GM18520 (cell line): ENCODE results near the gene SETD5.

Source experiments
- ATAC-seq: cut with Tn5 transposase; IDR thresholded peaks from one replicate; pipeline ENCODE4 v1.9.1; 2021; ENCODE audit not compliant: unreplicated experiment

SETD5 gene

DNA sequence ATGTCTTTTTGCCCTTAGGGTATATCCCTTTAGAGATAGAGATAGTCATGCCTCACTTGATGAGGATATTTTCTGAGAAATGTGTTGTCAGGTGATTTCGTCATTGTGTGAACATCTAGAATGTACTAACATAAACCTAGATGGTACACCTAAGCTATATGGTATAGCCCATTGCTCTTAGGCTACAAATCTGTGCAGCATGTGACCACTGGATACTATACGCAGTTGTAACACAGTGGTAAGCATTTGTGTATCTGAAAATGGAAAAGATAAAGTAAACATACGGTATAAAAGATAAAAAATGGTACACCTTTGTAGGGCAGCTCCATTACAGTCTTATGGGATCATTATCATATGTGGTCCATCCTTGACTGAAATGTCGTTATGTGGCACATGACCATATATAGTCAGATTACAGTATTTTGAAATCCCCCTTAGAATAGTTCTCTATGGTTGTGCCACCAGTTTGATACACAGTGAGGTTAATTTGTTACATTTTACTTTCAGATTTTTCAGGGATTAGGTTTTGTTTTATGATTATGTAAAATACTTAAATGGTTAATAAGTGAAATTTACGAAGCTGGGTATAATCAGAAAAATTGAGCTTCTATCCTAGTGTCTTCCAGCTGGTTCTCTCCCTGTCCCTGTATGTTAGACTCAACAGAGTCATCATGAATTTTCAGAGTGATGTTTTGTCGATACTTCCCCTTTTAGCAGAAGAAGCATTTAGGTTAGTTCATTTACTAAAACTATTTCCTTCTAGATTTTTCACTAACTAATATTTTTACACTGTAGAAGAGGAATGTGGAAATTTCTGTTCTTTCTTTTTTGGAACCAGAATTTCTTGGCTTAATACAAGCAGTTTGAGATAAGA, 12.8 kb downstream of the SETD5 start:
- no peak for ATAC-seq

DNA sequence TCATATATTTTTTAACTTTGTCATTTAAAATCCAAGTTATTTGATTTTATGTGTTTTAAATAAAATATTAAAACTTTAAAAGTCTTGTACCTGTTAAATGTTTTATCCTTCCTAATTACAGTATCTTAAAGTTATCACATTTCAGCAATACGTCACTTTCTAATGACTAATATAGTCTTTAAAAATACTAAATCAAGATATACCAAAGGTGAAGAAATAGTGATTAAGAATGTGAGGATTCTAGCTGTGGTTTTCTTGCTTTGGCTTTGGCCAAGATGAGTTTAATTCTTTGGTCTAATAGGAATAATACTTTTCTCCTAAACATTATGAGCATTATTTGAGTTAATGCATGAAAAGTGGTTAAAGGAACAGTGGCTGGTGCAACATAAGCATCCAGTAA, 13.9 kb downstream of the SETD5 start:
- no peak for ATAC-seq

DNA sequence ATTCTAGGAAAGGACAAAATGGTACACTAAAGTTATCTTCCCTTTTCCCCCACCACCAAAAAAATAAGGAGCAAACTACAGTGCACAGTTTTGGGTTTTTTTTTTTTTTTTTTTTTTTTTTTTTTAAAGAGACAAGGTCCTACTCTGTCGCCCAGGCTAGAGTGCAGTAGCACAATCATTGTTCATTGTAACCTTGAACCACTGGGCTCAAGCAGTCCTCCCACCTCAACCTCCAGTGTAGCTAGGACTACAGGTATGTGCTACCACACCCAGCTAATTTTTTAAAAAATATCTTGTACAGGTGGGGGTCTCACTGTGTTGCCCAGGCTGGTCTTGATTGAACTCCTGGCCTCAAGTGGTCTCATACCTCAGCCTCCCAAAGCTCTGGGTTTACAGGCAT, 14.9 kb downstream of the SETD5 start:
- ATAC-seq, result no peak

DNA sequence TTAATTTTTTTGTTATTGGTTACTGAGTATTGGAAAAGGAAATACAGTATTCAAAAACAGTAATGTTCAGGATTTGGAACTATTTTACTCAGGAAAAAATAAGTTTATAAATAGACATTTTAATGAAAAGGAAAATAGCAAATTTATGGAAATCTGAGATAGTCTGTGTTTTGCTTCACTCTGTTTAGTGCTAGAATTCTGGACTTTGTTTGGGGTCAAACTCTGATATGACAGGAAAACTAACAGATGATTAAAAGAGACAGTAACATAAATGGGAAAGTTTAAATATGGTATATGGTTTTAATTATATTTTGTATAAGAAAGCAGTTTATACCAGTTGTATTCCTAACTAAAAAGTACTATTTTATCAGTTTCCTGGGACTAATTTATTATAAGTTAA, 17.4 kb downstream of the SETD5 start:
- ATAC-seq, result no peak

DNA sequence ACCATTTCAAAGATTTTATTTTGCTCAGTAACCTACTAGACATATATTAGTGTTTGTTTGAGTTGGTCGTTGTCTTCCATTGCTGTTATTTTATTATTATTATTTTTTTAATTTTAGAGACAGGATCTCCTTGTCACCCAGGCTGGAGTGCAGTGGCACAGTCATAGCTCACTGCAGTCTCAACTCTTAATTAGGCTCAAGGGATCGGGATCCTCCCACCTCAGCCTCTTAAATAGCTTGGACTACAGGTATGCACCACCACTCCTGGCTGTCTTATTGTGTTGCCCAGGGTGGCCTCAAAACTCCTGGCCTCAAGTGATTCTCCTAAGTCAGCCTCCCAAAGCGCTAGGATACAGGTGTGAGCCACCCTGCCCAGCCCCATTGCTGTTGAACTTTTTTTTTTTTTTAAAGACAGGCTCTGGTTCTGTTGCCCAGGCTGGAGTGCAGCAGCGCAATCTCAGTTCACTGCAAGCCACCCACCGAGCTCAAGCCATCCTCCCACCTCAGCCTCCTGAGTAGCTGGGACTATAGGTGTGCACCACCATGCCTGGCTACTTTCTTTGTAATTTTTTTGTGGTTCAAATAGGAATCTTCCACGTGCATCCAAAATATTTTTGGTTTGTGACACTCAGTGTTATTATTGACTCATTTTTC, 18.2 kb downstream of the SETD5 start:
- ATAC-seq, result no peak

DNA sequence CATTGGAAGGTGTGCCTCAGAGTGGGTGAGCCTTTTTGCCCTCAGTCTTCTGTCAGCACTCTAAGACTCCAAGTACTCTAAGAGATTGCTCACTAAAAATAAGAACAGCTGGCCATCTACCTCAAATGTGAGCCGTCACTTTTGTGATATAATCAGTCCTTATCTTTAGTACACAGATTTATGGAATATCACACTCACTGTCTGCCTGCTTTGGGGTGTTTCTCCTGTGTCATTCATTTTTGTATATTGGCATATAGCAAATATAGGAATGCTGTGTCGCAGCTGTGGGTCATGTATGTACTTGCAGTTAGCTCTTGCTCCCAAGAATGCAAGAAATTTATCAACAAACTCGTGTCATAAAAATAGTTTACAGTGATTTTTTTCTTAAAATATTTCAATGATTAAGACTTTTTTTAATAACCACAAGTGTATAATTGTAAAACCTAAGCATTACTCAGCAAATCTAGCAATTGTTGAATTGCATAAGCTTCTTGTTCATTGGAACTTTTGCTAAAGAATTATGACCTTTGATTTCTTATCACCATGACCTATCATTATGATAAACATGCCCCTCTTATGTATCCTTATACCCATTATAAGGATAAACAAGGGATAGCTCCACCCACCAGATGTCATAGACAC, 18.8 kb downstream of the SETD5 start:
- no peak for ATAC-seq

DNA sequence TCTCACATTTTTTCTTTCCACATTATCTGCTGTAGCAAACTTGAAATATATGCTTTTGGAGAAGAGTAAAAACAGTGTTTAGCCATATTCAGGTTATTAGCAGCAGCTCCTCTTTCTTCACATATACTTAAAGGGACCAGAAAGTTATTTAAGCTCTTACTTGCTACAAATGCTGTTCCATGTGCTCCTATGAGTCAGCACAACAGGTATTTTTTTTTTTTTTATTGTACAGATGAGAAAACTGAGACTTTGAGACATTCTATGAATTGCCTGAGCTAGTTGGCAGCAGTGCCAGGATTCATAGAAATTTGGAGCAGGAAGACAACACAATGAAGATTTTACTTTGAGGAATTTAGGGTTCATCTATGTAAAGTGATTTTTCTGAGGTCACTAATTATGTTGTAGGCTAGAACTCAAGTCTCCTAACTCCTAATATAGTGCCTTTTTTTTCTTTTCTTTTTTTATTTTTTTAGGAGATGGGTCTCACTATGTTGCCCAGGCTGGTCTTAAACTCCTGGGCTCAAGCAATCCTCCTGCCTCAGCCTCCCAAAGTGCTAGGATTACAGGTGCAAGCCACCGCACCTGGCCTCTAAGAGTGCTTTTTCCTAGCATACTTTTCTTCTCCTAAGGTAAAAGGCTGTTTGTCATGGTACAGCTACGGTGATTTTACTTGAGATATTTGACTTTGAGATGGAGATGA, 23.6 kb downstream of the SETD5 start:
- no peak for ATAC-seq

DNA sequence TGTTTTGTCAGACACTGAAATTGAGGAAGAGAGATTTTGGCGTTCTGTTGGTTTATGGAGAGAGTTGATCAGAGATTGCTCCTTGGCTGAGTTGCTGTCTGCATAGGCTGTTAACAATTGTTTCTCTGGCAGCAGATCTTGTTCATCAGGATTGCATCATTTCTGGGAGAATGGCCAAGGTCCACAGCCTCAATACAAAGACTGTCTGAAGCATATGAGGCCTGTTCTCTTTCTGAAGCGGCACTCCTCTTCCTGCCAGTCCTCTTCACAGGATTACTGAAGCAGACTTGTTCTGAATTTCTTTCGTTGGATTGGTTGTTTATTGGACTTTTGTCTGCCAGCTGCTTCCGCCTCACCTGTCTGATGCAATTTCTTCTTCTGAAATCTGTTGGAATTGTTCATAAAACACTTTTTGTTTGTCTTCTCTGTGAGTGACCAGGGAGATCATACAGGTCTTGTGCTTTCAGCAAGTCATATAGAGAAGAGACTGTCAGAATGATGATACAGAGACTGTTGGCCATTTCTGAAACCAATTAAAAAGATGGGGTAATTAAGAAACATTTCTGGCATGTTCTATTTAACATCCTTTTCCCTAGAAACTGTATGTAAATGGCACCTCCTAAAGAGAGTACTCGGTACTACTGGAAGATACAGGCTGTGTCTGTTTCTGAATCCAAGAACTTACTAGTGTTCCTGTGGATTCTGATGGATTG, 25.5 kb downstream of the SETD5 start:
- ATAC-seq, result no peak

DNA sequence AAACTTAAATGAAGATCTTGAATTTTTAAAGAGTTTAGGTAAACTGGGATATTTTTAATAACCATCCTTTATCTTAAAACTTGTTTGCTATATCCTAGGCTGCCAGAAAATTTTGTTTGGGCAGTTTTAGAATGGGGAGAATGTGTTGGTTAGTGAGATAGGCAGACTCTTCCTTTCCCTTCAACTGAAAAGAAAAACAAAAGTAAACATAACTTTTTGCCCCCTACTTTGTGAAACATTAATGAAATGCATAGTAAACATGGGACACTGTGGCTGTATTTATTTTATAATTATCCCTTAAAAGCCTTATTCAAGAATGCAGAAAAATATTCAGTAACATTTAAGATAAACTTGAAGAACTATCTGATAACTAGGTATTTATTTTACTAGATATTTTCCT, 31.0 kb downstream of the SETD5 start:
- ATAC-seq, result no peak

DNA sequence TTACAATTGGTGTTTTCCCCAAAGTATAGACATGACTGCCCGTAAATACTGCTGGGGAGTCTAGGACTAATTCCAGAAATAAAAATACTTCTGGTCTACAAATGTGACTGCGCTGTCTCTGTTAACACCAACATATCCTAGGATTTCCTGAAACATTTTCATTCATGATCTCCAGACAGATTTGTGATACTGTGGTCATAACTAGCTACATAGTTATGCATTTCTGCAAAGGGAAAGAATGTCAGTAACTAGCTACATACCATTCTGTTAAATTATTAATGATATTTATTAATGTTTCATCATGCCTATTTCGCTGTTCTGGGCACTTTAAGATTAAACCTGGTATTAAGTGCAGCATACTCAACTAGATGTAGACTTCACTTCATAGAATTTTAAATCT, 33.3 kb downstream of the SETD5 start:
- no peak for ATAC-seq

DNA sequence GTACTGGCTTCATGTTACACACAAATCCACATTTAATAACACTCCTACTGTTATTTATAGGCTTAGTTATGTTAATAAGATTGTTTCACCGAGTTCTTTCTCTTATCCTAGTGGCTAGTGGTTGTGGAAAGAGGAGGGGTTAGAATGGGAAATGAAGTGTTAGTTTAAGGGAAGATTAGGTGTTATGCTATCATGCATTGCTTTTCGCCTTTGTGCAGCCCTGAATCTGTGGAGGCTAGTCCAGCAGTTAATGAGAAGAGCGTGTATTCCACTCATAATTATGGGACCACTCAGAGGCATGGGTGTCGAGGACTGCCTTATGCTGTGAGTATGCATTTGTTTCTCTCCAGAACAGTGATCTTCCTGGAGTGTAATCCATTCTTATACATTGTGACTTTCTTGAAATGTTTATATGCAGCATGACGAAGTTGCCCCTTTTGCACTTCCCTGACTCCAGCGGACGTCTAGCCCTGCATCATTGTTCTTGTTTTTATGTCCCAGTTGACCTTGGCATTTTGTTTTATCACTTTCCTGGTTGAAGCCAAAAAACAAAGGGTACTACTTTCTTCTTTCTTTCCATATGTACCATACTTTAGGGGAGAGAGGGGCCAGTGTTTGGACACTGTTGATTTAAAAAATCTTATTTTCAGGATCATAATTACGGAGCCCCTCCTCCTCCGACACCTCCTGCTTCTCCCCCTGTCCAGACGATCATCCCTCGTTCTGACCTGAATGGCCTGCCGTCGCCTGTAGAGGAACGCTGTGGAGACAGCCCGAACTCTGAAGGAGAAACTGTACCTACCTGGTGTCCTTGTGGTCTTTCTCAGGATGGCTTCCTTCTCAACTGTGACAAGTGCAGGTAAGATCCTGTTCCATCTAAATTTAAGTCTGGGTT, 36.5 kb downstream of the SETD5 start:
- ATAC-seq, result no peak

DNA sequence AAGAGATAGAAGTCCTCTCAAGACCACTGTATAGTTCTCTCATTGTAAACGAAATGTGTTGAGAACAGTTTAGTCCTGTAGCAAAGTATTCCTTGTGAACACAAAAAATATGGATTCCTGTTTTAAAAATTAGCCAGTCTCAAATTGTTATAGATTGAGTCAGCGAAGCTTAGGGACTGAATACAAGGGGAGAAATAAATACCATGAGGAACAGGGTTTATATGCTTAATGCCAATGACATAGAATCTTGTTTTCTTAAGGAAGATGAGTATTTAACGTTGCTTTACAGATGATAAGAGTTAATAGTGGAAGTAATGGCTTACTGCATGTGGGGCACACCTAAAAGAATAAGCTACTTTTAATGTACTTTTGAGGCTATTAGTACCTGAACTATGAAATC, 37.9 kb downstream of the SETD5 start:
- ATAC-seq, result no peak

DNA sequence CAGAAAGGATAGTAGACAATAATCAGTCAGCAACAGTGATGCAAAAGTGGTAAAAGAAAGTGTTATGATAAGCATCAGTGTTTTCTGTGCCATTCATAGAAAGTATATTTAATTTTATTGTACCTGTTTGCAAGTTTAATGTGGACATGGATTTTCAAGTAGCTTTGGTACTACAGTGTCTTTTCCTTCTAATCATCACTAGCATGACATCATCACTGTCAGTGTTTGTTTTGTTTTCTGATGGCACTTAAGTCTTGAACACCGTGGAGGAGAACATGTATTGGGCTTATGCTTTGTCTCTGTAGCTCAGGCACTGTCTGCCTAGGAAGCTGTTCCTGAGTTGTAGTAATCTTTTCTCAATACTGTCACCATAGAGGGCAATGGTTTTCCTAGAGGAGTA, 41.9 kb downstream of the SETD5 start:
- no peak for ATAC-seq

DNA sequence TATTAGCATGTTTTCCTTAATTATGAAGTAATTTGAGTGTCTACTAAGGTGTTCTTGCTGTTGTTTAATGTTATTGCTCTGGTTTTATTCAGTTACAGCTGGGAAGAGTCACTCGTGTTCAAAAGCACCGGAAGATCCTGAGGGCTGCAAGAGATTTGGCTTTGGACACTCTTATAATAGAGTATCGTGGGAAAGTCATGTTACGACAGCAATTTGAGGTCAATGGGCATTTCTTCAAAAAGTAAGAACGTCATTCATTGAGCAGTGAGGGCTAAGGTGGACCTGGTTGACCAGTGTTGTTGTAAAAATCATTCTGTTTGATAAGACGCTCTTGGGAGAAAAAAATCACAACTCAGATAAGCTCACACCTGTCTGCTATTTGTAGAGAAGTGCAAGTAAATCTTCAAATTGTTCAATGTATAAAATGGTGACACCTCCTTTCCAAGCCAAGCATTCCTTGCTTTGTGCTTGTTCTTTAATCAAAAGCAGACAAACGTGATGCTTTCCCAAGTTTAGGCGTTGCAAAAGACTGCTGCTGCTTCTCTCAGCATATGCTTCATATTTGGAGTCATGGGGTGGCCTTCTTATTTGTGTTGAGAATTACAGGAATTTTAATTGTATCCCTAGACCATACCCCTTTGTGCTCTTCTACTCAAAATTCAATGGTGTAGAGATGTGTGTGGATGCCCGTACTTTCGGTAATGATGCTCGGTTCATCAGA, 44.2 kb downstream of the SETD5 start:
- ATAC-seq, result no peak

DNA sequence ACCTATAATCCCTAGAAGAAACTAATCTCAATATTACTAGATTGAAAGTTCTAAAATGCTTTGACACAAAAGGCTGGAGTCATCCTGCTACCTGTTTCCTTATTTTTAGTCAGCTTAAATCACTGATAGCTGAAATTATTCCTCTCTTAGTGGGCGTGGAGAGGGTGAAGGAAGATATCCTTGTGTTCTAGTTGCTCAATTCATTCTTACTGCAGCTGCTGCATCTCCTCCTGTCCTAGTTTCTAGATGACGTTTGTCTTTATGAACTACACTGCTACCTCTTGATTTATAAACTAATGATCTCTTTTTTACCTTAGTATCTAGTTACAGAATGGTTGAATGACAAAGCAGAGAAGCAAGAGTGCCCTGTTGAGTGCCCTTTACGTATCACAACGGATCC, 50.7 kb downstream of the SETD5 start:
- no peak for ATAC-seq

DNA sequence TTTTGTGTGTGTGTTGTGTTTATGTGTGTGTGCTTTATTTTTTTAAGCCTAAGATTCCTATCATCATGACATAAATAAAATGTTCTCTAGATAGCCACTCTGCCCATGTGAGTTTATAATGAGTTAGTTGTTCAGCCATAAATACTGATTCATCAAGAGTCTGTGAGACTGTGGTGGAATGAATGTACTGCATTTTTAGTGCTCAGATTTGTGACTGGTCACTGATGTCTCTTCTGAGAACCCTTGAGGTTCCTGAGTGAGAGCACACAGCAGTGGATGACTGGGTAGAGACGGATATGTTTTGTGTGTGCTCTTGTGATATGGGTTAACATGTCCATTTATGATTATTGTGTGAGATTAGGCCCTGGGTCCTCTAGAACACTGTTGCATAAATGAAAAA, 51.2 kb downstream of the SETD5 start:
- no peak for ATAC-seq

DNA sequence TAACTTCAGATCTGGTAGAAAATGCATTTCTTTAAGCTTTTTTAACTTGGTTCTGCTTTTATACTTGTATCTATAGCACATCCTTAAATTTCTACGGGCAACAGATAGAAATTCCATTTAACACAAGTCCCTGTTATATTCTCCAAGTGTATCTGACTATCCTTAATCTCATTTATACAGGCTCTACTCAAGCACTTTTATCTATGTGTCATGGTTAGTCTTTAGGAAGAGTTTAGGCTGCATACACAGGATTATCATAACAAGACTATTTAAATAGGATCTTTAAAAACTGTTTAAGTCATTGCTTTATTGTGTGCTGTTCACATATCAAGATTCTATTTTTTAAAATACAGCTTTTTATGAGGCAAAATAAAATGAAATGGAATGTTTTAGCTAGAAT, 52.7 kb downstream of the SETD5 start:
- no peak for ATAC-seq

DNA sequence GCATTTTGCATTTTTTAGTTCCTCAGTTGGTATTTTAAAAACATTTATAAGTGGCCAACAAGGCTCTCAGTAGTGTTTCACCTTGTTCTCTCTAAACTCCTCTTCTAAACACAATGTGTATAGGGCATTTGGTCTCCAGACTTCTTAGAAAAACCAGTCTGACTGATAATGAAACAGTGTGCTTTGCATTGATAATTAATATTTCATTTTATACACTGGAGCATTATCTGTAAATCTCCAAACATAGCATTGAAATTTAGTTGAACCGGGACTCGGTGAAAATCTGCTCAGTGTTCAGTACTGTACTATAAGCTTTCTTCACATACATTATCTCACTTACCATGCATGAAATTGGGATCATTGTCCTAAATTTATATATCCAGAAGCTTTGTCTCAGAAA, 53.6 kb downstream of the SETD5 start:
- no peak for ATAC-seq

DNA sequence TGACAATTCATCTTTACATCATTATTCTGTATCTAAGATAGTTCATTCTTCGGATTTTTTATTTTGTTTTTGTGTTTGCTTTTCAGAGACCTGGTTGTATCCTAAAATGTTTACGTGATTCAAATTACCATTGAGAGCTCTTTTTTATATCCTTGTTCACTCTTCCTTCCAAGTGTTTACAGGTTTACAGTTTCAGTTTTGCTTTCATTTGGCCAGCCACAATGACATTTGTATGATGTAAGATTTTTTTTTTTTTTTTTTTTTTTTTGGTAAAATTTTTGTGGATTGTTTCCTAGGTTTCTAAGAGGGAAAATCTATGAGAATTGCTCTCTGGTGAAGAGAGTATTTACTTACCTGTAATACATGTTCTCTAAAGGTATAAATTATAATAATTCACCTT, 55.0 kb downstream of the SETD5 start:
- no peak for ATAC-seq
